GM10847 (cell line): ENCODE measurements around the gene CNOT11.

Source experiments
- POLR2A ChIP-seq: IDR thresholded peaks from 2 replicates; pipeline ENCODE4 v1.6.1; 2011; ENCODE audit not compliant: insufficient read length; ENCODE audit errors: extremely low read depth

The CNOT11 gene

DNA sequence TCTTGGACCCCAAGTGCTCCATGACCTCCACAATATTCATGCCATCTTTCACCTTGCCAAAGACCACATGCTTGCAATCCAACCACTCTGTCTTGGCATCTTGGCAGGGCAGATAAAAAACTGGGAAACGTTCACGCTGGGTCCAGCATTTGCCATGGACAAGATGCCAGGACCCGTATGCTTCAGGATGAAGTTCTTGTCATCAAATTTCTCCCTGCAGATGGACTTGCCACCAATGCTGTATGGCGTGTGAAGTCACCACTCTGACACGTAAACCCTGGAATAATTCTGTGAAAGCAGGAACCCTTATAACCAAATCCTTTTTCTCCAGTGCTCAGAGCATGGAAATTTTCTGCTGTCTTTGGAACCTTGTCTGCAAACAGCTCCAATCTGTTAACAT, 21.5 kb downstream of the CNOT11 start:
- TF ChIP-seq POLR2A: no peak

- TF ChIP-seq POLR2A: no peak
Observed at GRCh38 chr2:101277111-101277510, 24.4 kb downstream of the CNOT11 start.

DNA sequence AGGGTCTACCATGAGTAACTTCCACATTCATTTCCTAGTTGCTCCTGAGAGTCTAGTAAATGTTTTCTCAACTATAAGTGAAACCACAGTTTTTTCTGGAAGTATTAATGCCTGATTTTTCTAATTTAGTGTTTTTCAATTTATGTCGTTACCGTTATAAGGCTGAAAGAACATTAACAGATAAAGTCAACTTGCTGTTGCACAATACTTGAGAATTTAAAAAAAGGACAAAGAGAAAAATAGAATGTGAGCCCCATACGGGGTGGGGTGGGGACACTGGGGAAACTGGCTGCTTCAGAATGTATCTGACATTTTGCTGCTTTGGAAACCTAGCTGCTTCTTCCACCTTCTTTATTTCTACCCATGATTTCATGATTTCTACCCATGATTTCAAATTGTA, 26.2 kb downstream of the CNOT11 start:
- TF ChIP-seq POLR2A: no peak

GRCh38 chr2:101281482-101281881, 28.8 kb downstream of the CNOT11 start:
- TF ChIP-seq POLR2A: no peak

GRCh38 chr2:101282980-101283379, 30.3 kb downstream of the CNOT11 start:
- TF ChIP-seq POLR2A: no peak

GRCh38 chr2:101286684-101287083, 34.0 kb downstream of the CNOT11 start:
- TF ChIP-seq POLR2A: no peak

DNA sequence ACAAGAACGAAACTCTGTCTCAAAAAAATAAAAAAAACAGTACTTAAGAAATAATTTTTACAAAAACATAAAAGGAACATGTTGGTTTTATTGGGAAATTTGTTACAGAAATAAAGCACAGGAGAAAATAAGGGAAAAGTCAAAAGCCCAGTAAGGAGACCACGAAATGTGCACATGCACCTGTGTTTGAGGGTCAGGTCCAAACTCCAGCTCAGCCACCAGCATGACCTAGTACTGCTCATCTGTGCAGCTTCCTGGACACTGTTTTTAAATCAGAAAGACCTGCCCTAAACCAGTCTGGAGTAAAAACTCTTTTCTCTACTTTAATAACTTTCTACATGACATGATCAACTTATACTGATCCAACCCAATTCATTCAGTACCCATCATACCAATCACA, 34.6 kb downstream of the CNOT11 start:
- no peak for TF ChIP-seq POLR2A

DNA sequence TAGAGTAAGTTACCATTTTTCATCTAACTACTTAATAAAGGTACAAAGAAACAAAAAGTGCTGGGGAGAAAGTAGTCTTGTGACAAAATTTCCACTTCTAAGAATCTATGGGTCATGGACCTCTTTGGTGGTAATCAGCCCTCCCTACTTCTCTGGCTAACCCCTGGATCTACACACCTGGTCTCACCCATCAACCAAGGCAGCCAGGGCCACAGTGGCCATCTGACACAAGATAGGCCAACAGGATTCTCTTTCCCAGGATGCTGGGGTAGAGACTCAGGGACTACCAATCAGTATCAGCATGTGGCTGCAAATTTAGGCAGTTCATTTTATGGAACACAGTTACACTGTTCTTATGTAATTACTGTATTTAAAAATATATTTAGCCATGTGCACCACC, 38.0 kb downstream of the CNOT11 start:
- TF ChIP-seq POLR2A: no peak

- TF ChIP-seq POLR2A: no peak
Observed at GRCh38 chr2:101291973-101292372, 39.3 kb downstream of the CNOT11 start.

DNA sequence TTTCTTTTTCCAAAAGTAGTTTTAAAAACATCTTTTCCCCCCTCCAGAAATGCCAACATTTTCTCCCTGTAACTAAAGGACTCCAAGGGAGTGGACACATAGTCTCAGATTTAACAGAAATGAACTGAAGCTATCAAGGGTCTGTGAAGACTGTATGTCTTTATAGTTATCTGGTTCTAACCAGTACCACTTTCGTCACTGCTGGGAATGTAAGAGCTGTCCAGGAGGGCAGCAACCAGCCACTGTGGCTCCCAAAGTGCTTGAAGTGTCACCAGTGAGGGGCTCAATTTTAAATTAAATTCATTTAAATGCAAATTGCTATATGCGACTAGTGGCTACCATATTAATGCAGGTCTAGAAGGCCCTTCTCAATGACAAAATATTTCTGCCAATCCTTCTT, 40.9 kb downstream of the CNOT11 start:
- TF ChIP-seq POLR2A: no peak

GRCh38 chr2:101294861-101295260, 42.2 kb downstream of the CNOT11 start:
- TF ChIP-seq POLR2A: no peak

DNA sequence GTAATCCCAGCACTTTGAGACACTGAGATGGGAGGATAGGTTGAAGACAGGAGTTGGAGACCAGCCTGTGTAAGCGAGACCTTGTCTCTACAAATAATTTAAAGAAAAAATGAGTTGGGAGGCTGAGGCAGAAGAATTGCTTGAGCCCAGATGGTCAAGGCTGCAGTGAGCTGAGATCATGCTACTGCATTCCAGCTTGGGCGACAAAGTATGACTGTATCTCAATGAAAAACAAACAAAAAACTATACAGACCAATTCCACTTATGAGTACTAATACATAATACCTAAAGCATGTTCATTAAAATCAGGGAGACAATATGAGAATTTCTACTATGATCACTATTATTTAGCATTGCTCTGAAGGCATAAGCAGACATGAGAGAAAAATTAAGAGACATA, 43.2 kb downstream of the CNOT11 start:
- no peak for TF ChIP-seq POLR2A

DNA sequence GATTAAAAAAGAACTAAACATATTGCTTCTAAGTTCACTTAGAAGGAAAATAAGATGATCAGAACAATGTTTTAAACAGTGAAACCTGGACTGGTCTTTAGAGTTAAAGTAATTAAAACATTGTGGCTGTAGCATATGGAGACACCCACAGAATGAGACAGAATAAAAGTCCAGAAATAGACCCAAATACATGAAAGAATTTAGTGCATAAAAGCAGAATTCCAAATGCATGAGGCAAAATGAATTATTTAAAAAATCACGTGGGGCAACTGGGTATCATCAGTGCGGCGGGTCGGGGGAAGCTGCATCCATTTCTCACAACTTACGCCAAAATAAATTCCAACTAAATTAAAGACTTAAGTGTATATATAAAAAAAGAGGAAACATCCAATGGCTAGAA, 43.7 kb downstream of the CNOT11 start:
- TF ChIP-seq POLR2A: no peak

- no peak for TF ChIP-seq POLR2A
Observed at GRCh38 chr2:101297383-101297782, 44.7 kb downstream of the CNOT11 start.

- TF ChIP-seq POLR2A: no peak
Observed at GRCh38 chr2:101299604-101300003, 46.9 kb downstream of the CNOT11 start.

GRCh38 chr2:101300164-101300563, 47.5 kb downstream of the CNOT11 start:
- no peak for TF ChIP-seq POLR2A

GRCh38 chr2:101300836-101301235, 48.1 kb downstream of the CNOT11 start:
- no peak for TF ChIP-seq POLR2A

GRCh38 chr2:101302016-101302415, 49.3 kb downstream of the CNOT11 start:
- no peak for TF ChIP-seq POLR2A

GRCh38 chr2:101303688-101304087, 51.0 kb downstream of the CNOT11 start:
- TF ChIP-seq POLR2A: no peak

- no peak for TF ChIP-seq POLR2A
Observed at GRCh38 chr2:101305035-101305434, 52.3 kb downstream of the CNOT11 start.
